GM21528 (cell line): Measurements from ENCODE around the gene ADAMTS3.
A peak's percentile ranks its signal among the peaks of the same experiment; 100 is the strongest.
"Not testable (repeated sequence)": the region's sequence is repeated elsewhere in the genome, so short reads cannot be mapped to it uniquely, and the experiment has no call there.

Experiments
- ATAC-seq: cut with Tn5 transposase; IDR thresholded peaks from one replicate; pipeline ENCODE4 v1.9.1; 2021; ENCODE audit warnings: mild to moderate bottlenecking, moderate library complexity; ENCODE audit not compliant: unreplicated experiment, low FRiP score

Gene ADAMTS3

GRCh38 chr4:72553540-72554337 lies 15.3 kb downstream of the ADAMTS3 start:
- no peak for ATAC-seq

- no peak for ATAC-seq
These were observed 16.6 kb downstream of the ADAMTS3 start for GRCh38 chr4:72552447-72552846.

- ATAC-seq, result no peak
These were observed 22.6 kb downstream of the ADAMTS3 start for GRCh38 chr4:72546456-72546855.

GRCh38 chr4:72540694-72541093 lies 28.3 kb downstream of the ADAMTS3 start:
- not testable (repeated sequence) for ATAC-seq

GRCh38 chr4:72538006-72538405 lies 31.0 kb downstream of the ADAMTS3 start:
- no peak for ATAC-seq

GRCh38 chr4:72536443-72536842 lies 32.6 kb downstream of the ADAMTS3 start:
- ATAC-seq, result no peak

- no peak for ATAC-seq
These were observed 37.2 kb downstream of the ADAMTS3 start for GRCh38 chr4:72531768-72532290.

GRCh38 chr4:72531322-72531721 lies 37.7 kb downstream of the ADAMTS3 start:
- no peak for ATAC-seq

GRCh38 chr4:72529148-72529822 lies 39.7 kb downstream of the ADAMTS3 start:
- no peak for ATAC-seq

GRCh38 chr4:72527038-72527646 lies 41.9 kb downstream of the ADAMTS3 start:
- ATAC-seq, result no peak

GRCh38 chr4:72525938-72526337 lies 43.1 kb downstream of the ADAMTS3 start:
- no peak for ATAC-seq

GRCh38 chr4:72522440-72522839 lies 46.6 kb downstream of the ADAMTS3 start:
- no peak for ATAC-seq

GRCh38 chr4:72513227-72513626 lies 55.8 kb downstream of the ADAMTS3 start:
- ATAC-seq, result no peak

GRCh38 chr4:72507860-72508419 lies 61.1 kb downstream of the ADAMTS3 start:
- ATAC-seq, result no peak

GRCh38 chr4:72507167-72507566 lies 61.9 kb downstream of the ADAMTS3 start:
- ATAC-seq, result no peak

GRCh38 chr4:72505314-72505744 lies 63.7 kb downstream of the ADAMTS3 start:
- ATAC-seq, result peak; percentile 84

- ATAC-seq, result no peak
These were observed 68.8 kb downstream of the ADAMTS3 start for GRCh38 chr4:72500214-72500613.

GRCh38 chr4:72496119-72496518 lies 72.9 kb downstream of the ADAMTS3 start:
- no peak for ATAC-seq

- no peak for ATAC-seq
These were observed 74.9 kb downstream of the ADAMTS3 start for GRCh38 chr4:72494156-72494555.

GRCh38 chr4:72489267-72489666 lies 79.8 kb downstream of the ADAMTS3 start:
- ATAC-seq, result no peak

GRCh38 chr4:72486991-72487390 lies 82.0 kb downstream of the ADAMTS3 start:
- no peak for ATAC-seq
